Measurements from ENCODE around the gene NPEPPS.

Gene NPEPPS

GRCh38 chr17:47632991-47633390 lies 102.1 kb downstream of the NPEPPS start:
- Mint-ChIP-seq H3K9me3 (no peaks in the 10 kb centered on the region), H3K4me1 (peaks cover 15% of the 10 kb centered on the region), H3K36me3 (peaks cover 12% of the 10 kb centered on the region), H3K27me3 (no peaks in the 10 kb centered on the region), H3K27ac (no peak overlapping the region), H3K4me3 (no peak overlapping the region)
- DNase-seq: no peak
- CTCF ChIA-PET: no interaction called here

GRCh38 chr17:47633996-47634395 lies 103.1 kb downstream of the NPEPPS start:
- no peaks in the 10 kb centered on the region for H3K9me3 Mint-ChIP-seq
- no peaks in the 10 kb centered on the region for H3K27me3 Mint-ChIP-seq
- H3K36me3 Mint-ChIP-seq: peaks cover 15% of the 10 kb centered on the region
- no peak overlapping the region for H3K27ac Mint-ChIP-seq
- no peak for DNase-seq
- peaks cover 15% of the 10 kb centered on the region for H3K4me1 Mint-ChIP-seq
- CTCF ChIA-PET: interaction anchor here (1.3 to 2.1 kb wide), 3 partner anchors 11 to 14 kb away, joined by 3 to 5 read pairs (median 4); no protein-coding TSS in a partner anchor
- no peak overlapping the region for H3K4me3 Mint-ChIP-seq

- no peak overlapping the region for H3K27ac Mint-ChIP-seq
- CTCF ChIA-PET: interaction anchor here (1.6 to 2.1 kb wide), 2 partner anchors 10 to 12 kb away, joined by 4 to 5 read pairs; no protein-coding TSS in a partner anchor
- peaks cover 15% of the 10 kb centered on the region for H3K4me1 Mint-ChIP-seq
- H3K4me3 Mint-ChIP-seq: no peak overlapping the region
- H3K27me3 Mint-ChIP-seq: no peaks in the 10 kb centered on the region
- peaks cover 15% of the 10 kb centered on the region for H3K36me3 Mint-ChIP-seq
- no peak for DNase-seq
- H3K9me3 Mint-ChIP-seq: no peaks in the 10 kb centered on the region
Observed at GRCh38 chr17:47634870-47635269, 104.0 kb downstream of the NPEPPS start.

GRCh38 chr17:47635734-47636133 lies 104.8 kb downstream of the NPEPPS start:
- no peak overlapping the region for H3K27ac Mint-ChIP-seq
- H3K4me1 Mint-ChIP-seq: peaks cover 15% of the 10 kb centered on the region
- no peak for DNase-seq
- H3K36me3 Mint-ChIP-seq: peaks cover 15% of the 10 kb centered on the region
- CTCF ChIA-PET: interaction anchor here (2.1 kb wide), 1 partner anchor 9 kb away, joined by 5 read pairs; no protein-coding TSS in a partner anchor
- H3K27me3 Mint-ChIP-seq: no peaks in the 10 kb centered on the region
- no peaks in the 10 kb centered on the region for H3K9me3 Mint-ChIP-seq
- no peak overlapping the region for H3K4me3 Mint-ChIP-seq

- DNase-seq: no peak
- CTCF ChIA-PET: interaction anchor here (0.9 kb wide), 1 partner anchor 13 kb away, joined by 3 read pairs; no protein-coding TSS in a partner anchor
- peaks cover 15% of the 10 kb centered on the region for H3K4me1 Mint-ChIP-seq
- no peaks in the 10 kb centered on the region for H3K9me3 Mint-ChIP-seq
- no peak overlapping the region for H3K4me3 Mint-ChIP-seq
- H3K27me3 Mint-ChIP-seq: no peaks in the 10 kb centered on the region
- H3K36me3 Mint-ChIP-seq: peaks cover 13% of the 10 kb centered on the region
- peak overlapping the region; percentile 37 for H3K27ac Mint-ChIP-seq
Observed at GRCh38 chr17:47636273-47637030, 105.5 kb downstream of the NPEPPS start.

GRCh38 chr17:47638903-47639302 lies 108.0 kb downstream of the NPEPPS start:
- peaks cover 15% of the 10 kb centered on the region for H3K4me1 Mint-ChIP-seq
- no peak for DNase-seq
- no peak overlapping the region for H3K4me3 Mint-ChIP-seq
- no peaks in the 10 kb centered on the region for H3K27me3 Mint-ChIP-seq
- H3K27ac Mint-ChIP-seq: no peak overlapping the region
- H3K36me3 Mint-ChIP-seq: peaks cover 13% of the 10 kb centered on the region
- no peaks in the 10 kb centered on the region for H3K9me3 Mint-ChIP-seq
- CTCF ChIA-PET: no interaction called here

- CTCF ChIA-PET: interaction anchor here (0.6 kb wide), 1 partner anchor 82 kb away, joined by 3 read pairs; no protein-coding TSS in a partner anchor
- Mint-ChIP-seq H3K36me3 (peaks cover 11% of the 10 kb centered on the region), H3K27me3 (no peaks in the 10 kb centered on the region), H3K27ac (no peak overlapping the region), H3K4me3 (no peak overlapping the region), H3K9me3 (no peaks in the 10 kb centered on the region), H3K4me1 (peaks cover 12% of the 10 kb centered on the region)
- DNase-seq: no peak
Observed at GRCh38 chr17:47640076-47640475, 109.2 kb downstream of the NPEPPS start.

GRCh38 chr17:47641202-47641601 lies 110.3 kb downstream of the NPEPPS start:
- Mint-ChIP-seq H3K9me3 (no peaks in the 10 kb centered on the region), H3K27me3 (no peaks in the 10 kb centered on the region), H3K4me1 (peaks cover 9% of the 10 kb centered on the region), H3K36me3 (peaks cover 11% of the 10 kb centered on the region), H3K4me3 (no peak overlapping the region), H3K27ac (no peak overlapping the region)
- no peak for DNase-seq
- CTCF ChIA-PET: interaction anchor here (0.6 kb wide), 1 partner anchor 1587 kb away, joined by 5 read pairs; no protein-coding TSS in a partner anchor

GRCh38 chr17:47643116-47643515 lies 112.2 kb downstream of the NPEPPS start:
- no peak overlapping the region for H3K27ac Mint-ChIP-seq
- peaks cover 15% of the 10 kb centered on the region for H3K4me1 Mint-ChIP-seq
- H3K9me3 Mint-ChIP-seq: no peaks in the 10 kb centered on the region
- CTCF ChIA-PET: interaction anchor here (1.3 kb wide), 1 partner anchor 22 kb away, joined by 4 read pairs; no protein-coding TSS in a partner anchor
- H3K36me3 Mint-ChIP-seq: peaks cover 7% of the 10 kb centered on the region
- no peak for DNase-seq
- no peaks in the 10 kb centered on the region for H3K27me3 Mint-ChIP-seq
- no peak overlapping the region for H3K4me3 Mint-ChIP-seq

GRCh38 chr17:47644324-47644723 lies 113.4 kb downstream of the NPEPPS start:
- peaks cover 22% of the 10 kb centered on the region for H3K4me1 Mint-ChIP-seq
- H3K27me3 Mint-ChIP-seq: peaks cover 1% of the 10 kb centered on the region
- H3K9me3 Mint-ChIP-seq: no peaks in the 10 kb centered on the region
- no peak for DNase-seq
- no peak overlapping the region for H3K27ac Mint-ChIP-seq
- CTCF ChIA-PET: interaction anchor here (1.1 to 1.5 kb wide), 2 partner anchors 10 to 28 kb away, joined by 3 to 5 read pairs; no protein-coding TSS in a partner anchor
- peaks cover 7% of the 10 kb centered on the region for H3K36me3 Mint-ChIP-seq
- no peak overlapping the region for H3K4me3 Mint-ChIP-seq

GRCh38 chr17:47649153-47649971 lies 118.5 kb downstream of the NPEPPS start, which contains the start of gene KPNB1:
Gene KPNB1, plus strand, starts transcription at chr17:47649919. Its CDS starts 326 bp downstream, at chr17:47650245.
- peaks cover 55% of the 10 kb centered on the region for H3K4me1 Mint-ChIP-seq
- H3K9me3 Mint-ChIP-seq: no peaks in the 10 kb centered on the region
- peak within 1 kb of the TSS; percentile 97 for H3K4me3 Mint-ChIP-seq
- DNase-seq: peak; percentile 99
- CTCF ChIA-PET: interaction anchor here (1.0 to 2.1 kb wide), 5 partner anchors 13 to 84 kb away, joined by 3 to 9 read pairs (median 4); partner anchors contain the start of gene TBX21
- H3K27ac Mint-ChIP-seq: peak within 1 kb of the TSS; percentile 96
- H3K27me3 Mint-ChIP-seq: peaks cover 12% of the 10 kb centered on the region
- peaks cover 37% of the 10 kb centered on the region for H3K36me3 Mint-ChIP-seq

GRCh38 chr17:47649972-47650524 lies 119.1 kb downstream of the NPEPPS start:
- Mint-ChIP-seq H3K4me1 (peaks cover 62% of the 10 kb centered on the region), H3K27ac (peak overlapping the region; percentile 96), H3K36me3 (peaks cover 44% of the 10 kb centered on the region), H3K9me3 (no peaks in the 10 kb centered on the region), H3K27me3 (peaks cover 12% of the 10 kb centered on the region), H3K4me3 (peak overlapping the region; percentile 84)
- CTCF ChIA-PET: interaction anchor here (0.6 to 2.1 kb wide), 5 partner anchors 12 to 82 kb away, joined by 3 to 9 read pairs (median 3); no protein-coding TSS in a partner anchor
- DNase-seq: no peak

GRCh38 chr17:47650525-47651522 lies 119.9 kb downstream of the NPEPPS start:
- Mint-ChIP-seq H3K36me3 (peaks cover 51% of the 10 kb centered on the region), H3K4me1 (peaks cover 70% of the 10 kb centered on the region), H3K9me3 (no peaks in the 10 kb centered on the region), H3K4me3 (peak overlapping the region; percentile 97), H3K27me3 (peaks cover 12% of the 10 kb centered on the region), H3K27ac (peak overlapping the region; percentile 89)
- CTCF ChIA-PET: interaction anchor here (0.6 to 1.9 kb wide), 4 partner anchors 11 to 82 kb away, joined by 3 to 5 read pairs (median 4); no protein-coding TSS in a partner anchor
- peak; percentile 95 for DNase-seq
